K562 (cell line): ENCODE measurements around the gene IPO9. TPM values are rescaled to one million over a fixed set of nuclear protein-coding genes. Genes with fewer than 3 reads are reported as not detected.
A peak's percentile ranks its signal among the peaks of the same experiment; 100 is the strongest.

Source experiments
- CHD2 ChIP-seq: IDR thresholded peaks from 2 replicates; pipeline ENCODE4 v1.6.1; 2011; ENCODE audit warnings: low read depth, low read length
- FOXA3 ChIP-seq, 2 experiments: fragments of 450-650 bp in 1 of 2; sonication (generic) in 1 of 2; formaldehyde crosslinking; IDR thresholded peaks in 1 of 2; conservative IDR thresholded peaks in 1 of 2; 2 replicates each; pipeline versions ENCODE4 v1.4.0 to v1.8.0; 2020 to 2022; ENCODE audit warnings: mild to moderate bottlenecking in 2 of 2, missing genetic modification reagents in 1 of 2
- KLF13 ChIP-seq: fragments of 450-650 bp; IDR thresholded peaks from 2 replicates; pipeline ENCODE4 v1.6.1; 2016; ENCODE audit warnings: missing genetic modification characterization, low read depth, mild to moderate bottlenecking, missing compliant biosample characterization, moderate library complexity, borderline replicate concordance
- LEF1 ChIP-seq: fragments of 450-650 bp; IDR thresholded peaks from 2 replicates; pipeline ENCODE4 v1.6.1; 2016; ENCODE audit warnings: mild to moderate bottlenecking
- MAX ChIP-seq: sonication (generic); formaldehyde crosslinking; IDR thresholded peaks from 2 replicates; pipeline ENCODE4 v1.9.0; 2022; ENCODE audit warnings: mild to moderate bottlenecking, missing genetic modification reagents
- MTA3 ChIP-seq: fragments of 450-650 bp; formaldehyde crosslinking; IDR thresholded peaks from 2 replicates; pipeline ENCODE4 v1.6.1; 2017; ENCODE audit warnings: mild to moderate bottlenecking, borderline replicate concordance
- MYNN ChIP-seq, 2 experiments: sonication (generic); formaldehyde crosslinking in 1 of 2; IDR thresholded peaks; 2 replicates each; pipeline versions ENCODE4 v1.5.0 to v1.6.1; 2016 to 2020; ENCODE audit warnings: antibody characterized with exemption in 1 of 2, missing genetic modification reagents in 1 of 2
- POLR2A ChIP-seq: fragments of 450-650 bp; conservative IDR thresholded peaks from 2 replicates; pipeline ENCODE4 v1.6.1; 2016
- POLR2B ChIP-seq: fragments of 450-650 bp; IDR thresholded peaks from 2 replicates; pipeline ENCODE4 v1.6.1; 2018; ENCODE audit warnings: low read depth; ENCODE audit not compliant: partially characterized antibody
- PREB ChIP-seq: sonication (generic); formaldehyde crosslinking; IDR thresholded peaks from 2 replicates; pipeline ENCODE4 v1.8.1; 2023; ENCODE audit warnings: mild to moderate bottlenecking, missing genetic modification reagents
- RAD21 ChIP-seq, 2 experiments: fragments of 250-450 bp in 1 of 2; fragments of 450-650 bp in 1 of 2; sonication (Bioruptor Pico) in 1 of 2; formaldehyde crosslinking in 1 of 2; IDR thresholded peaks in 1 of 2; conservative IDR thresholded peaks in 1 of 2; 2 replicates each; pipeline versions ENCODE4 v1.4.0 to v1.8.0; 2020 to 2022; ENCODE audit warnings: mild to moderate bottlenecking in 2 of 2, moderate library complexity in 1 of 2
- RCOR1 ChIP-seq, 2 experiments: IDR thresholded peaks; 2 replicates each; pipeline ENCODE4 v1.6.1; 2012; ENCODE audit warnings: low read depth in 2 of 2, low read length in 2 of 2, borderline replicate concordance in 1 of 2, improper control_type of control experiment in 1 of 2
- RFX5 ChIP-seq: IDR thresholded peaks from 2 replicates; pipeline ENCODE4 v1.6.1; 2011; ENCODE audit warnings: low read depth, mild to moderate bottlenecking, improper control_type of control experiment, low read length
- RHOXF2B ChIP-seq: fragments of 250-450 bp; sonication (Bioruptor Pico); conservative IDR thresholded peaks from 2 replicates; pipeline ENCODE4 v1.5.1; 2021
- SMC3 ChIP-seq: conservative IDR thresholded peaks from 2 replicates; pipeline ENCODE4 v1.6.1; 2011; ENCODE audit warnings: low read depth, low read length, improper control_type of control experiment; ENCODE audit not compliant: insufficient read depth
- SUPT5H ChIP-seq: fragments of 450-650 bp; IDR thresholded peaks from 2 replicates; pipeline ENCODE4 v1.6.1; 2016
- TCF3 ChIP-seq: sonication (generic); formaldehyde crosslinking; IDR thresholded peaks from 2 replicates; pipeline ENCODE4 v1.4.0; 2020; ENCODE audit warnings: mild to moderate bottlenecking, missing genetic modification reagents
- ZFP30 ChIP-seq: fragments of 250-450 bp; sonication (Bioruptor Pico); IDR thresholded peaks from 2 replicates; pipeline ENCODE4 v1.8.0; 2022; ENCODE audit warnings: moderate library complexity, mild to moderate bottlenecking, inconsistent platforms, borderline replicate concordance
- ZNF354B ChIP-seq: fragments of 250-450 bp; sonication (Bioruptor Pico); IDR thresholded peaks from 2 replicates; pipeline ENCODE4 v1.4.0; 2020
- ZNF589 ChIP-seq: fragments of 200-800 bp; sonication (Bioruptor generic); IDR thresholded peaks from 2 replicates; pipeline ENCODE4 v1.6.1; 2016; ENCODE audit warnings: low read depth, missing genetic modification characterization, missing compliant biosample characterization
- ZNF668 ChIP-seq: fragments of 250-450 bp; sonication (Bioruptor Pico); IDR thresholded peaks from 2 replicates; pipeline ENCODE4 v1.8.0; 2022; ENCODE audit warnings: mild to moderate bottlenecking, inconsistent platforms
- ZNF830 ChIP-seq: fragments of 250-450 bp; sonication (Bioruptor Pico); IDR thresholded peaks from 2 replicates; pipeline ENCODE4 v1.5.0; 2021; ENCODE audit warnings: mild to moderate bottlenecking
- polyA plus RNA-seq, 8 experiments: library from polyadenylated mRNA; depleted of rRNA in 4 of 8; stranded (reverse) in 5 of 8; unstranded in 3 of 8; fragments of >200 nt; fragmentation: Nextera tagmentation in 2 of 8; fragmentation: Illumina TruSeq in 1 of 8; extraction: Ambion mirVana in 2 of 8; extraction: Trizol in 1 of 8; gene quantifications; 2 replicates each; pipeline versions ENCODE4 v1.2.1 to v1.2.3, GENCODE V29; 2011 to 2014; ENCODE audit warnings: inconsistent platforms in 1 of 8, missing spikeins in 1 of 8
- total RNA-seq, 7 experiments: library from RNA; depleted of rRNA in 6 of 7; stranded (reverse); fragments of >200 nt in 6 of 7; fragmentation: Illumina TruSeq in 2 of 7; extraction: Trizol in 2 of 7; gene quantifications; 2 replicates each; pipeline versions ENCODE4 v1.2.1 to v1.2.3, GENCODE V29; 2011 to 2021; ENCODE audit warnings: low replicate concordance in 1 of 7
- TF ChIP-seq, protein P1 (sequence below): fragments of 450-650 bp; IDR thresholded peaks from 2 replicates; pipeline ENCODE4 v1.6.1; 2016; ENCODE audit warnings: low read depth, mild to moderate bottlenecking, moderate library complexity
- TF ChIP-seq, protein P2 (sequence below): fragments of 450-650 bp; formaldehyde crosslinking; IDR thresholded peaks from 2 replicates; pipeline ENCODE4 v1.4.0; 2020; ENCODE audit warnings: mild to moderate bottlenecking, moderate library complexity

The IPO9 gene
- total and polyA plus RNA-seq, 9 of the 15 experiments (the other 6 are each of a cell fraction or from before 2014, with no cell fraction given) = 27.9 to 78.6 (median 43.9) TPM

DNA sequence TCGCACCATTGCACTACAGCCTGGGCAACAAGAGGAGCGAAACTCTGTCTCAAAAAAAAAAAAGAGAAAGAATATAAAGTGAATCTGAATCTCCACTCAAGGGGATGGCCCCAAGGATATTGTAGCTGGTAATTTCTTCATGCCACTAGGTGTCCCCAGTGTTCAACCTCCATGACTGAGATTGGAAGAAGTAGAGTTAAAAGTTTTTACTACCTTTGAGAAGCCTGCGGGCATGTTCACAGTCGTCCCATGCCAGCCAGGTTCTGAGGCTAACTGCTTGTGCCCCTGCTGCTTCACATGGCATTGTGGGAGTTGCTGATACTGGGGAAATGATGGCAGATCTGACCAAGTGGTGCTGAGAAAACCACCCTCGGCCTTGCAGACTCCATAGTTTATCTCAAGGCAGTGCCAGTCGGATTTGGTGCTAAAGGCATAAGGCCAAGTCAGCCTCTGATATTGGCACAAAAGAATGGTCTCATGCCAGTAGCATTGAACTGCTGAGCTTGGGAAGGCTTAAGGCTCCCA, 49.0 kb downstream of the IPO9 start (continued):
- TF ChIP-seq ZNF668 = 0 out of 2 replicates have a peak, but pooled peaks have one; percentile 42
- TF ChIP-seq MTA3 = peak; percentile 60; the same call in 1 of the 2 replicates
- no peak for TF ChIP-seq LEF1
- TF ChIP-seq, protein P1, sequence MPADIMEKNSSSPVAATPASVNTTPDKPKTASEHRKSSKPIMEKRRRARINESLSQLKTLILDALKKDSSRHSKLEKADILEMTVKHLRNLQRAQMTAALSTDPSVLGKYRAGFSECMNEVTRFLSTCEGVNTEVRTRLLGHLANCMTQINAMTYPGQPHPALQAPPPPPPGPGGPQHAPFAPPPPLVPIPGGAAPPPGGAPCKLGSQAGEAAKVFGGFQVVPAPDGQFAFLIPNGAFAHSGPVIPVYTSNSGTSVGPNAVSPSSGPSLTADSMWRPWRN = no peak
- TF ChIP-seq RHOXF2B = no peak
- TF ChIP-seq MAX (CRISPR knock-in tag) = peak; percentile 47; the same call in 1 of the 2 replicates
- peak; percentile 60 for TF ChIP-seq SUPT5H
- TF ChIP-seq SMC3 = peak; percentile 64
- TF ChIP-seq POLR2A = peak; percentile 62
- TF ChIP-seq PREB (CRISPR knock-in tag) = 0 out of 2 replicates have a peak, but pooled peaks have one; percentile 25
- peak; percentile 36; the same call in 1 of the 2 replicates for TF ChIP-seq MYNN (IDR thresholded peaks at IDR 0.05)
- TF ChIP-seq MYNN (CRISPR knock-in tag; IDR thresholded peaks at IDR 0.05) = no peak
- TF ChIP-seq TCF3 (CRISPR knock-in tag) = 0 out of 2 replicates have a peak, but pooled peaks have one; percentile 10
- TF ChIP-seq FOXA3 (CRISPR knock-in tag; conservative IDR thresholded peaks at IDR 0.05 in 1 of 2, IDR thresholded peaks at IDR 0.05 in 1 of 2) = 0 out of 4 replicates have a peak, but pooled peaks of 1 of the 2 experiments have one; percentile 53
- no peak for TF ChIP-seq RFX5
- TF ChIP-seq ZNF589 (CRISPR knock-in tag) = no peak
- TF ChIP-seq POLR2B = peak; percentile 53
- no peak for TF ChIP-seq KLF13 (tag)
- peak; percentile 27 to 75; a peak in 3 of 4 replicates for TF ChIP-seq RAD21 (CRISPR knock-in tag; conservative IDR thresholded peaks at IDR 0.05 in 1 of 2, IDR thresholded peaks at IDR 0.05 in 1 of 2)
- TF ChIP-seq ZNF830 (CRISPR knock-in tag) = no peak
- TF ChIP-seq RCOR1 (IDR thresholded peaks at IDR 0.05; ENCODE audit: borderline replicate concordance in 1 of 2, low read depth in 2 of 2, low read length in 2 of 2) = peak in 1 of 2 experiments; percentile 53; a peak in 1 of 4 replicates
- TF ChIP-seq ZFP30 (CRISPR knock-in tag) = no peak
- TF ChIP-seq ZNF354B (CRISPR knock-in tag) = no peak
- TF ChIP-seq CHD2 = no peak
- TF ChIP-seq, protein P2, sequence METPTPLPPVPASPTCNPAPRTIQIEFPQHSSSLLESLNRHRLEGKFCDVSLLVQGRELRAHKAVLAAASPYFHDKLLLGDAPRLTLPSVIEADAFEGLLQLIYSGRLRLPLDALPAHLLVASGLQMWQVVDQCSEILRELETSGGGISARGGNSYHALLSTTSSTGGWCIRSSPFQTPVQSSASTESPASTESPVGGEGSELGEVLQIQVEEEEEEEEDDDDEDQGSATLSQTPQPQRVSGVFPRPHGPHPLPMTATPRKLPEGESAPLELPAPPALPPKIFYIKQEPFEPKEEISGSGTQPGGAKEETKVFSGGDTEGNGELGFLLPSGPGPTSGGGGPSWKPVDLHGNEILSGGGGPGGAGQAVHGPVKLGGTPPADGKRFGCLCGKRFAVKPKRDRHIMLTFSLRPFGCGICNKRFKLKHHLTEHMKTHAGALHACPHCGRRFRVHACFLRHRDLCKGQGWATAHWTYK = no peak
- TF ChIP-seq, all 486 proteins: peak for 19
